CD4-positive, alpha-beta T cell treated with Interleukin-6 at 100 ng/mL for 8 hours (primary cell): ENCODE measurements around the gene DDA1.
"Not testable (repeated sequence)": the region's sequence is repeated elsewhere in the genome, so short reads cannot be mapped to it uniquely, and the experiment has no call there.

Experiments
- DNase-seq: peaks from one replicate; pipeline ENCODE4 v3.0.0-alpha.2; 2020; ENCODE audit warnings: mixed read lengths, low spot score

DDA1 gene

GRCh38 chr19:17347877-17348276, 38.5 kb downstream of the DDA1 start:
- DNase-seq, result no peak

GRCh38 chr19:17348700-17349099, 39.3 kb downstream of the DDA1 start:
- no peak for DNase-seq

- no peak for DNase-seq
Measured at GRCh38 chr19:17351815-17352435, 42.6 kb downstream of the DDA1 start.

GRCh38 chr19:17352608-17353280, 43.4 kb downstream of the DDA1 start:
- no peak for DNase-seq

- DNase-seq, result no peak
Measured at GRCh38 chr19:17353386-17353785, 44.0 kb downstream of the DDA1 start.

- no peak for DNase-seq
Measured at GRCh38 chr19:17357078-17357666, 47.8 kb downstream of the DDA1 start.

GRCh38 chr19:17357724-17358123, 48.4 kb downstream of the DDA1 start:
- DNase-seq, result no peak

GRCh38 chr19:17358395-17358794, 49.0 kb downstream of the DDA1 start:
- no peak for DNase-seq

GRCh38 chr19:17359905-17360800, 50.8 kb downstream of the DDA1 start:
- DNase-seq, result no peak

- not testable (repeated sequence) for DNase-seq
Measured at GRCh38 chr19:17363852-17364605, 54.7 kb downstream of the DDA1 start.

- DNase-seq, result no peak
Measured at GRCh38 chr19:17365361-17365760, 56.0 kb downstream of the DDA1 start.

- no peak for DNase-seq
Measured at GRCh38 chr19:17370026-17370587, 60.7 kb downstream of the DDA1 start.
